AG08395 (cell line): Measurements from ENCODE around the gene A2M.

Source experiments
- DNase-seq: peaks from one replicate; pipeline ENCODE4 v3.0.0; 2012; ENCODE audit warnings: mixed read lengths, low spot score

A2M gene

GRCh38 chr12:9072481-9073038, 43.2 kb downstream of the A2M start:
- no peak for DNase-seq

DNA sequence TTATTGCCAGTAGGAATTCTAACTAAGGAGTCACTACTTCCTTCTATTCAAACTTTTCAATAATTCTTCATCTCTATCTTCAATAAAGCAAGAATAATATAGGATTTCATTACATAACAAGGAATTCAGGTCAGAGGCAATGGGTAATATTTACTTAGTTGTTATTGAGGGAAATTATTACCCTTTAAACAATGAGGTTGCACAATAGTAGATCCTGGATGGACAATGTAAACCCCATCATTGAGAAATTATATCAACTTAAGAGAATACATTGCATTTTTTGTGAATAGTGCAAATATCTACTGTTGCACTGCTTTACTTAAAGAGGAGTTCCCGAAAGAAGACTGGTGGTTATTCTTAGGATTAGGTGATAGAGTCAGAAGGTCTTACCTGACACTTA, 43.8 kb downstream of the A2M start:
- DNase-seq, result no peak

DNA sequence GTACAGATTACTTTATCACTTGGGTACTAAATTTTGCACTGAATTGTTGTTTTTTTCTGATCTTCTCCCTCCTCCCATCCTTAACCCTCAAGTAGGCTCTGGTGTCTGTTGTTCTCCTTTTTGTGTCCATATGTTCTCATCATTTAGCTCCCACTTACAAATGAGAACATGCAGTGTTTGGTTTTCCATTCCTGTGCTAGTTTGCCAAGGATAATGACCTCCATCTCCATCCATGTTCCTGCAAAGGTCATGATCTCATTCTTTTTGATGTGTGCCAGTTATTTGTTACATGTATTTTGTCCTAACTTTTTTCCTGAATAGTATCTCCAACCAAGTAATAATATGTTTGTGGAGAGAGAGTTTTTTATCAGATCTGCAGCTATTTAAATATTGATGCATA, 44.2 kb downstream of the A2M start:
- no peak for DNase-seq

DNA sequence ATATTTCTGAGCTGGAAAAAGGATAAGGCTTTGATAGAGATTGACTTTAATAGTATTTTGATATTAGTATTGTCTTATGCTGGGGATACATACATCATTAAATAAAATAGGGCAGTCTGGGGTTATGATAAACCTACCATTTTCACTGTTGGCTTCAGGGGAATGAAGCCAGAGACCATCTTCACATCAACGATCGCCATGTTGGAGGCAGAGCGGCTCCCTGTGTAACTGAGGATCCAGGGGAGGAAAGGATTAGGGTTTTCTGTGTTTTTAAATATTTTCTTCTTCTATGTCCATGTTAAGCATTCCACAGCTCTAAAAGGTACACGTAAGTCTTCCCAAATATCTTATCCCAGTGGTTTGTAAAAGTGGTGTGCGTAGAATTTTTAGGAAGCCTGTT, 45.4 kb downstream of the A2M start:
- no peak for DNase-seq

GRCh38 chr12:9068600-9068999, 47.1 kb downstream of the A2M start:
- DNase-seq, result no peak

DNA sequence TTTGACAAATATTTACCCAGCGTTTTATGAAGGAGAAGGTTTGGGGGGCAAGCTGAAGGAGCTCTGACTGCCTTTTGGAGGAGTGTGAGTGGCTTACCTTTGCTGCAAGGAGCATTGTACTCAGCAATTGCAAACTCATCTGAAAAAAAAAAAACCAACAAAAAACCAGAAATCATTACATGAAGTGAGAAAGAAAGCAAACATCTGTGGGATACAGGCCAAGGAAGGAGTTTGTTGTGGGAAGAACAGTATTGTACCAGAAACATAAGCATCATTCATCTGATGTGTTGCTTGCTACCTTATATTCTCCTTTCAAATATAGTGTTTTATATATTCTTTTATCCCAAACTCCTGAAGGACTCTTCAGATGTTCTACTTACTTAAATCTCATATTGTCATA, 47.6 kb downstream of the A2M start:
- DNase-seq, result no peak

- no peak for DNase-seq
These were observed 48.8 kb downstream of the A2M start for GRCh38 chr12:9066755-9067423.

DNA sequence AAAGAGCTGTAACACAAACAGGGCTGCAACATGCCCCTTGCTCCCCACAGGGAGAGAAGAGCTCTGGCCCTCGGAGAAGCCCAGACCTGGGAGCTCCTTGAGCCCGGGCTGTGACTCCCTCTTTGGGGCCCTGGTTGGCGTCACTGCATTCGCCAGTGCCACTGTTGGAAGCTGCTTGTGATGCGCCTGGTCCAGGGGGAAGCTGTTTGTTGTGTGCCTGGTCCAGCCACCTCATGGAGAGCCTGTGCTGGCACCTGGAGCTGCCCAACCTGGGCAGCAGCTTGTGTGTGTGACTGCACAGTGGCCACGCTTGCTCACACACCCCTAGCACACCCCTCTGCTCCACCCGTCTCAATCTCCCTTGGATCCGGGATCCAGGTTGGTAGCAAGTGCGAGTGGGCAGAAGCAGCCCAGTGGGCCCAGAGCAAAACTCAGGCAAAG, 49.5 kb downstream of the A2M start:
- no peak for DNase-seq

DNA sequence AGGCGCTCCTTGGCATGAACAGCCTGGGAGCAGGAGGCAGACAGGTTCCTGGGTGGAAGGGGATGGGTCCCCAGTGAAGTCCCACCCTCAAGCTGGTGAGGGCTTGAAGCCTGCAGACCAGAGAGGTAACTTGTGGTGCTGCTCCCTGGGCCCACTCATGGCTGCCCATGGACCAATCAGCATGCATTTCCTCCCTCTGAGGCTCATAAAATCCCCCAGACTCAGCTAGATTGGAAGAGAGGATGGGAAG, 50.2 kb downstream of the A2M start:
- DNase-seq, result no peak

DNA sequence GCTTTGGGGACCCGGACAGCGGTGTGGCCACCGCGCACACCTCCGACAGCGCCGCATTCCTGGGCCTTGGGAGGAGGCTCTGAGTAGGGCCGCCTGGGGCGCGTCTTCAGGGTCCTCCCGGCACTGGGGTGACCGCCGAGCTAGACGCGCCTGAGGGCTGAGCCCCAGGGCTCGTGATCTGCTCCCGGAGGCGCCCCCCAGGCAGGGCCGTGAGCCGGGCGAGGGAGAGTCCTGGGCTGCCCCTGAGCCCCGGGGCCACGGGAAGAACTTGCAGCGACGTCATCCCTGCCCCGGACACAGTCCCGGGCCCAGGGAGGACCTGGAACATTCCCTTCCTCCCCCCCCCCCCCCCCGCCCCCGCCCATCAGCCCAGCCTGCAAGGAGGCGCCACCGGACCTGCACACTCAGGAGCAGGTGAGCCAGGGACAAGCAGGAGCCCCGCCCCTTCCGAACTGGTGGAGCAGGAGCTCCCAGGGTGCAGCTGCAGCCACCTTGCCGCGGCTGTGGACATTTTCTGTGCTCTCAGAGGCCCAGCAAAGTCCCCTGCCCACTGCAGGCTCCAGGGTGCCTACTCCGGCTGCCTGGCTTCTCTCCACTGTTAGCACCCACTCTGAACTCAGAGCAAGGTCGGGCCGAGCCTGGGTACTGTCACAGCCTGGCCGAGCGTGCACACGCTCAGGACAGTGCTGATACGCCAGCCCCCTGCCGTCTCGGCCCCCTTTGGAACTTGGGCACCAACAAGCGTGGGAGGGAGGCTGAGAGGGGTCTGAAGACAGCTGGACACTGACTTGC, 50.7 kb downstream of the A2M start:
- DNase-seq, result peak; percentile 45

GRCh38 chr12:9064201-9064814, 51.4 kb downstream of the A2M start:
- DNase-seq, result peak; percentile 60

- DNase-seq, result no peak
These were observed 63.1 kb downstream of the A2M start for GRCh38 chr12:9052610-9053009.

DNA sequence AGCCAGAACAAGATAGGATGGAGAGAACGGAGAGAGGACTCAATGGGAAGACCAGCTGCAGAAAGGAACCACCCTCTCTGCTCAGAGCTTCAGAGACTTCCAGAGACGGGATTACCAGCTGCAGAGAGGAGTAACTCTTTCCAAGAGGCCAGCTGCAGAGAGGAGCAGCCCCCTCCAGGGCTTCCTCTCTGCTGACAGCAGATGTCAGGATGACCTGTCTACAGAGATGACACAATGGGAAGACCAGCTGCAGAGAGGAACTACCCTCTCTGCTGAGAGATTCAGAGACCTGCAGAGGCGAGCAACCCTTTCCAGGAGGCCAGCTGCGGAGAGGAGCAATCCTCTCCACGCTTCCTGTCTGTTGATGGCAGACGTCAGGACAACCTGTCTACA, 64.6 kb downstream of the A2M start:
- DNase-seq, result no peak

- no peak for DNase-seq
These were observed 65.1 kb downstream of the A2M start for GRCh38 chr12:9050521-9051157.

- DNase-seq, result peak; percentile 31
These were observed 66.1 kb downstream of the A2M start for GRCh38 chr12:9049520-9050133.

GRCh38 chr12:9048930-9049329, 66.8 kb downstream of the A2M start:
- DNase-seq, result no peak

DNA sequence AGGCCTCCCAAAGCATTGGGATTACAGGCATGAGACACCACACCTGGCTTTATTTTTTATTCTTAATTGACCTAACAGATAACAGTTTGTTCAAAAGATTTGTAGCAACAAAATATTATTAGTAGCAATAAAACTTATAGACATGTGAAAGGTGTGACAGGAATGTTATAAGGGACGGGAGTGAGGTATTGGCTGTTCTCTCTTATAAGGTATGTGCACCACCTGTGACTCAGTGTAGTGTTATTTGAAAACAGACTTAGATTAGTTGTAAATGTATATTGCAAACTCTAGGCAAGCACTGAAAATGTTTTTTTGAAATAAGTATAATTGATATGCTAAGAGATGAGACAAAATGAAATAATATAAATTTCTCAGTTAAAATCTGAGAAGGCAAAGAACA, 68.6 kb downstream of the A2M start:
- DNase-seq, result no peak

DNA sequence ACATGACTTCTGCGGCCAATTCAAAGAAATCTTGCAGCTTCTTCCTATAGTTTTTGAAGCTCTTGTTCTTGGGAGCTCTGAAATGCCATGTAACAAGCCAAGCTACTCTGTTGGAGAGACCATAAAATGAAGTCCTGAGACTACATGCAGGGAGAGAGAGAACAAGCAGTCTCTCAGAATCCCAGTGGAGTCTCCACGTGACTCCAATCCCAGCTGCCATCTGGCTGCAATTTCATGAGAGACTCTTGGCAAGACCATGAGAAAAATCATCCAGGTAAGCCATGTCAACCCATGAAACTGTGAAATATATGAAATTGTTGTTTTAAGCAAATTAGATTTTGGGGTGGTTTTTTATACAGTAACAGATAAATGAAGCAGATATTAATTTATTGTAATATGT, 72.0 kb downstream of the A2M start:
- no peak for DNase-seq

DNA sequence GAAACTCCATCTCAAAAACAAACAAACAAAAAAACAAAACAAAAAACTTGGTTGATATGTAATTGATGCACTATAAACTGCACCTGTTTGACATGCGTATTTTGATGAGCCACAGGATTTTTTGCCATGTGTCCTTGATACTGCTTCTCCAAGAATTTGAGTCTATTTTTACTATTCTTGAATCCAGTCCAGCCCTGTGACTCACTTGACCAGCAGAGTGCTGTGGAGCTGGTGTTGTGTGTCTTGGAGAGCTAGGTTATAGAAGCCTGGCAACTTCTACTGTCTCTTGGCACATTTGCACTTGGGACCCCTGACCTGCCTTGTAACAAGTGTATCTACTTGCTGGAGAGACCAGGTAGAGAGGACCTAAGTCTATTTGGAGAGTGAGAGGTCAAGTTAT, 74.4 kb downstream of the A2M start:
- DNase-seq, result peak; percentile 66

GRCh38 chr12:9040484-9041186, 75.1 kb downstream of the A2M start:
- DNase-seq, result no peak

DNA sequence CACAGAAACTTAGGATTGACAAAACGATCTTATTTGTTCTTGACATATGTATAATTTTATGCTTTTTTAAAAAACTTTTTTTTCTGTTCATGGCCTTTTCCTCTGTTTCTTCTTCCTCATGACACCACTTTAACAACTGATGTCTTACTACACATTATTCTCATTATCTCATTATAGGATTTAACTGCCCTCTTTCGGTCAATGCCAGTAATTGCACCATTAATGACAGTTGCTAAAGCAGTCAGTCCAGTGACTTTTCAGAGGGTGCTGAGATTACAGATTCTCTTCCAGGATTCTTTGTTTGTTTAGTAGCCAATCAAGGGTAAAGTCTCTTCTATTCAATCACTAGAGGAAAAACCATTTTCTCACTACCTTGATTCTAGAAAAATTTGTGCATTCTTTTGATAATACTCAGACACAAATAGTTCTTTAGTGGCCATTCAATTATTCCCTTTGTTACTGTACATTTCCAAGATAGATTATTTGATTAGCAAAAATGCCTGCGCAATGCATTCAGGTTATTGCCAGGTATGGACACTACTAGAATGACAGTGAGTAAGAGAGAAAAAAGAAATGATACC, 76.2 kb downstream of the A2M start:
- peak; percentile 75 for DNase-seq
